NB4 (cell line): ENCODE results near the gene EIF4A3.

Source experiments
- POLR2A ChIP-seq: IDR thresholded peaks from 2 replicates; pipeline ENCODE4 v1.6.1; 2011; ENCODE audit warnings: mild to moderate bottlenecking; ENCODE audit not compliant: insufficient read length; ENCODE audit errors: extremely low read depth
- TF ChIP-seq, protein P1 (sequence below): IDR thresholded peaks from one replicate; pipeline ENCODE4 v1.5.1; 2012; ENCODE audit warnings: low read depth, low read length
- TF ChIP-seq, protein P2 (sequence below): IDR thresholded peaks from 2 replicates; pipeline ENCODE4 v1.6.1; 2011; ENCODE audit warnings: low read depth, low read length

DNA sequence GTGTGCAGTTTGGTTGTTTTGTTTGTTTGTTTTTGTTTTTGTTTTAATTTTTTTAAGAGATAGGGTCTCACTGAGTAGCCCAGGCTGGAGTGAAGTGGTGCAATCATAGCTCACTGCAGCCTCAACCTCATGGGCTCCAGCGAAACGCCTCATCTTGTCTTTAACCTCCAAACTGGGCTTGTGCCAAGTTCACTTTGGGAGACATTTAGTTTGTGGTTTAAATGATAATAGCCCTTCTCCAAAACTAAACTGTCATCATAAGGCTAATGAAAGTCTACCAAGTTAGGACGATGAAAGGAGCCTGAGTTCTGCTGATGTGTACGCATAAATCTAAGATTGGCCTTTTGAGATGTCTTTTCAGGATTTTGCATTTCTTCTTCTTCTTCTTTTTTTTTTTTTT, 16.4 kb upstream of the EIF4A3 start:
- TF ChIP-seq, protein P1, sequence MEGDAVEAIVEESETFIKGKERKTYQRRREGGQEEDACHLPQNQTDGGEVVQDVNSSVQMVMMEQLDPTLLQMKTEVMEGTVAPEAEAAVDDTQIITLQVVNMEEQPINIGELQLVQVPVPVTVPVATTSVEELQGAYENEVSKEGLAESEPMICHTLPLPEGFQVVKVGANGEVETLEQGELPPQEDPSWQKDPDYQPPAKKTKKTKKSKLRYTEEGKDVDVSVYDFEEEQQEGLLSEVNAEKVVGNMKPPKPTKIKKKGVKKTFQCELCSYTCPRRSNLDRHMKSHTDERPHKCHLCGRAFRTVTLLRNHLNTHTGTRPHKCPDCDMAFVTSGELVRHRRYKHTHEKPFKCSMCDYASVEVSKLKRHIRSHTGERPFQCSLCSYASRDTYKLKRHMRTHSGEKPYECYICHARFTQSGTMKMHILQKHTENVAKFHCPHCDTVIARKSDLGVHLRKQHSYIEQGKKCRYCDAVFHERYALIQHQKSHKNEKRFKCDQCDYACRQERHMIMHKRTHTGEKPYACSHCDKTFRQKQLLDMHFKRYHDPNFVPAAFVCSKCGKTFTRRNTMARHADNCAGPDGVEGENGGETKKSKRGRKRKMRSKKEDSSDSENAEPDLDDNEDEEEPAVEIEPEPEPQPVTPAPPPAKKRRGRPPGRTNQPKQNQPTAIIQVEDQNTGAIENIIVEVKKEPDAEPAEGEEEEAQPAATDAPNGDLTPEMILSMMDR: no peak
- TF ChIP-seq POLR2A: no peak
- TF ChIP-seq, protein P2, sequence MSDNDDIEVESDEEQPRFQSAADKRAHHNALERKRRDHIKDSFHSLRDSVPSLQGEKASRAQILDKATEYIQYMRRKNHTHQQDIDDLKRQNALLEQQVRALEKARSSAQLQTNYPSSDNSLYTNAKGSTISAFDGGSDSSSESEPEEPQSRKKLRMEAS: no peak
